Spinal cord (tissue), 10 donors: ENCODE measurements around the gene MAP3K7CL. TPM values are rescaled to one million over a fixed set of nuclear protein-coding genes. Genes with fewer than 3 reads are reported as not detected.

Experiments
- DNase-seq, 6 donors: peaks; one replicate each; pipeline versions ENCODE4 v3.0.0 to v3.0.0-alpha.2; 2013 to 2015; ENCODE audit warnings: low spot score in 6 of 6, low read depth in 4 of 6
- H3K27ac ChIP-seq: one replicate; pipeline ENCODE4 v1.5.1; 2013; ENCODE audit warnings: low read depth, low read length, control low read depth
- H3K27me3 ChIP-seq: one replicate; pipeline ENCODE4 v1.6.1; 2013; ENCODE audit warnings: low read length; ENCODE audit not compliant: control insufficient read depth, insufficient read depth
- H3K36me3 ChIP-seq: one replicate; pipeline ENCODE4 v1.6.1; 2013; ENCODE audit warnings: low read length; ENCODE audit not compliant: control insufficient read depth, insufficient read depth
- H3K4me1 ChIP-seq: one replicate; pipeline ENCODE4 v1.6.1; 2013; ENCODE audit warnings: low read length; ENCODE audit not compliant: control insufficient read depth, insufficient read depth
- H3K4me3 ChIP-seq: one replicate; pipeline ENCODE4 v1.5.1; 2013; ENCODE audit warnings: low read depth, low read length, control low read depth
- H3K9me3 ChIP-seq: one replicate; pipeline ENCODE4 v1.6.1; 2013; ENCODE audit warnings: low read length; ENCODE audit not compliant: control insufficient read depth, insufficient read depth
- WGBS: methylation state at CpG from one replicate; pipeline ENCODE4 v1.1.5; 2013; ENCODE audit warnings: missing lambda C conversion rate; ENCODE audit not compliant: insufficient coverage; 5-methylcytosine and 5-hydroxymethylcytosine counted together
- polyA plus RNA-seq, 2 donors: library from polyadenylated mRNA; unstranded; fragments of 120-200 nt; gene quantifications; one replicate each; pipeline ENCODE4 v1.2.1, GENCODE V29; 2013; ENCODE audit not compliant: insufficient read length in 2 of 2
- total RNA-seq, 2 donors: library from RNA; depleted of rRNA in 1 of 2; stranded (reverse); fragments of 120-200 nt in 1 of 2; fragments of >200 nt in 1 of 2; gene quantifications; one replicate each; pipeline versions ENCODE4 v1.2.3 to v1.2.4, GENCODE V29; 2013 to 2014
- donor health status: healthy.

The MAP3K7CL gene
- total and polyA plus RNA-seq, 4 donors, result 2.9 to 5.4 (median 4.2) TPM

GRCh38 chr21:29098156-29098555, 32.3 kb upstream of the MAP3K7CL start:
- Histone ChIP-seq H3K36me3 (no peaks in the 10 kb centered on the region), H3K4me1 (no peaks in the 10 kb centered on the region), H3K9me3 (no peaks in the 10 kb centered on the region), H3K27me3 (no peaks in the 10 kb centered on the region), H3K4me3 (no peak overlapping the region), H3K27ac (no peak overlapping the region)
- DNase-seq, result no peak
- WGBS, result no CpG with 5 or more reads among the region's 2 CpGs

GRCh38 chr21:29102791-29103257, 27.6 kb upstream of the MAP3K7CL start:
- Histone ChIP-seq H3K4me1 (no peaks in the 10 kb centered on the region), H3K4me3 (no peak overlapping the region), H3K9me3 (no peaks in the 10 kb centered on the region), H3K36me3 (no peaks in the 10 kb centered on the region), H3K27me3 (no peaks in the 10 kb centered on the region), H3K27ac (no peak overlapping the region)
- WGBS, result no CpG with 5 or more reads among the region's 2 CpGs
- DNase-seq, result no peak

GRCh38 chr21:29104239-29104708, 26.2 kb upstream of the MAP3K7CL start:
- Histone ChIP-seq H3K27ac (no peak overlapping the region), H3K27me3 (no peaks in the 10 kb centered on the region), H3K4me3 (no peak overlapping the region), H3K4me1 (no peaks in the 10 kb centered on the region), H3K9me3 (no peaks in the 10 kb centered on the region), H3K36me3 (no peaks in the 10 kb centered on the region)
- 56% methylated on average over 4 of the region's 7 CpGs for WGBS
- no peak for DNase-seq

GRCh38 chr21:29105218-29105617, 25.2 kb upstream of the MAP3K7CL start:
- Histone ChIP-seq H3K27me3 (no peaks in the 10 kb centered on the region), H3K9me3 (no peaks in the 10 kb centered on the region), H3K27ac (no peak overlapping the region), H3K4me1 (no peaks in the 10 kb centered on the region), H3K36me3 (no peaks in the 10 kb centered on the region), H3K4me3 (no peak overlapping the region)
- WGBS, result 100% methylated on average over 1 of the region's 3 CpGs
- no peak for DNase-seq

- DNase-seq, result peak in 1 of 6 donors; percentile 50
- Histone ChIP-seq H3K27ac (no peak overlapping the region), H3K36me3 (no peaks in the 10 kb centered on the region), H3K27me3 (no peaks in the 10 kb centered on the region), H3K4me1 (no peaks in the 10 kb centered on the region), H3K9me3 (no peaks in the 10 kb centered on the region), H3K4me3 (no peak overlapping the region)
- WGBS, result 40% methylated on average over 3 of the region's 5 CpGs
Observed at GRCh38 chr21:29114765-29115500, 15.5 kb upstream of the MAP3K7CL start.

GRCh38 chr21:29115899-29116298, 14.5 kb upstream of the MAP3K7CL start:
- H3K27ac ChIP-seq, result no peak overlapping the region
- no peaks in the 10 kb centered on the region for H3K36me3 ChIP-seq
- H3K4me3 ChIP-seq, result no peak overlapping the region
- 86% methylated on average over 4 of the region's 8 CpGs for WGBS
- no peaks in the 10 kb centered on the region for H3K9me3 ChIP-seq
- no peak for DNase-seq
- no peaks in the 10 kb centered on the region for H3K27me3 ChIP-seq
- no peaks in the 10 kb centered on the region for H3K4me1 ChIP-seq

- no peaks in the 10 kb centered on the region for H3K36me3 ChIP-seq
- no peak for DNase-seq
- no CpG with 5 or more reads among the region's 3 CpGs for WGBS
- H3K9me3 ChIP-seq, result no peaks in the 10 kb centered on the region
- H3K4me1 ChIP-seq, result no peaks in the 10 kb centered on the region
- H3K27ac ChIP-seq, result no peak overlapping the region
- no peaks in the 10 kb centered on the region for H3K27me3 ChIP-seq
- no peak overlapping the region for H3K4me3 ChIP-seq
Observed at GRCh38 chr21:29117372-29117955, 13.0 kb upstream of the MAP3K7CL start.

GRCh38 chr21:29121759-29122158, 8.7 kb upstream of the MAP3K7CL start:
- Histone ChIP-seq H3K9me3 (no peaks in the 10 kb centered on the region), H3K27me3 (no peaks in the 10 kb centered on the region), H3K4me3 (no peak overlapping the region), H3K36me3 (no peaks in the 10 kb centered on the region), H3K4me1 (no peaks in the 10 kb centered on the region), H3K27ac (no peak overlapping the region)
- DNase-seq, result no peak
- WGBS, result no CpG with 5 or more reads among the region's 1 CpG

GRCh38 chr21:29124645-29125044, 5.8 kb upstream of the MAP3K7CL start:
- Histone ChIP-seq H3K27ac (no peak overlapping the region), H3K36me3 (no peaks in the 10 kb centered on the region)

GRCh38 chr21:29125191-29125590, 5.3 kb upstream of the MAP3K7CL start:
- no peak overlapping the region for H3K4me3 ChIP-seq
- DNase-seq, result no peak
- H3K4me1 ChIP-seq, result no peaks in the 10 kb centered on the region
- WGBS, result 86% methylated on average over 1 of the region's 1 CpG
- no peaks in the 10 kb centered on the region for H3K9me3 ChIP-seq
- no peaks in the 10 kb centered on the region for H3K36me3 ChIP-seq
- H3K27me3 ChIP-seq, result no peaks in the 10 kb centered on the region
- no peak overlapping the region for H3K27ac ChIP-seq

More at GRCh38 chr21:29124645-29125044, 5.8 kb upstream of the MAP3K7CL start:
- H3K4me1 ChIP-seq, result no peaks in the 10 kb centered on the region
- H3K4me3 ChIP-seq, result no peak overlapping the region
- no peak for DNase-seq
- H3K27me3 ChIP-seq, result no peaks in the 10 kb centered on the region
- H3K9me3 ChIP-seq, result no peaks in the 10 kb centered on the region
